NB4 (cell line): ENCODE measurements around the gene ITGA1.

ENCODE experiments used
- MYC ChIP-seq: IDR thresholded peaks from 2 replicates; pipeline ENCODE4 v1.6.1; 2011; ENCODE audit warnings: low read depth, low read length
- TF ChIP-seq, protein P1 (sequence below): IDR thresholded peaks from one replicate; pipeline ENCODE4 v1.5.1; 2012; ENCODE audit warnings: low read depth, low read length

DNA sequence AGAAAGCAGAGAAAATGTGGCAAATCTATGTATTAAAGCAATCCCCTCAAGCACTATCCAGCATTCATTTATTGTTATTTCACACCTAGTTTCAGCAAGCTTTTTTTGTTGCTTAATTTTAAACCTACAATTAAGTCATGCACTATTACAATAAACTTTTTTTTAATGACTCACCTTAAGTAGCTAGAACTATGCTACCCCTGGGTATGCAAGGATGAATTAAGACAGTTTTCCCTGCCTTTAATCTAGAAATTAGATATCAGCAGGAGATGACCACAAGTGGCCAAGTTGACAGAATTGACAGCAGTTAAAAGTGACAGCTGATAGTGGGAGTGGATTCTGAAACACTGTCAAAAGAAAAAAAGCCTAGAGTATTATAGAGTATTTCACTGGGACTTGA, 20.0 kb downstream of the ITGA1 start:
- TF ChIP-seq, protein P1, sequence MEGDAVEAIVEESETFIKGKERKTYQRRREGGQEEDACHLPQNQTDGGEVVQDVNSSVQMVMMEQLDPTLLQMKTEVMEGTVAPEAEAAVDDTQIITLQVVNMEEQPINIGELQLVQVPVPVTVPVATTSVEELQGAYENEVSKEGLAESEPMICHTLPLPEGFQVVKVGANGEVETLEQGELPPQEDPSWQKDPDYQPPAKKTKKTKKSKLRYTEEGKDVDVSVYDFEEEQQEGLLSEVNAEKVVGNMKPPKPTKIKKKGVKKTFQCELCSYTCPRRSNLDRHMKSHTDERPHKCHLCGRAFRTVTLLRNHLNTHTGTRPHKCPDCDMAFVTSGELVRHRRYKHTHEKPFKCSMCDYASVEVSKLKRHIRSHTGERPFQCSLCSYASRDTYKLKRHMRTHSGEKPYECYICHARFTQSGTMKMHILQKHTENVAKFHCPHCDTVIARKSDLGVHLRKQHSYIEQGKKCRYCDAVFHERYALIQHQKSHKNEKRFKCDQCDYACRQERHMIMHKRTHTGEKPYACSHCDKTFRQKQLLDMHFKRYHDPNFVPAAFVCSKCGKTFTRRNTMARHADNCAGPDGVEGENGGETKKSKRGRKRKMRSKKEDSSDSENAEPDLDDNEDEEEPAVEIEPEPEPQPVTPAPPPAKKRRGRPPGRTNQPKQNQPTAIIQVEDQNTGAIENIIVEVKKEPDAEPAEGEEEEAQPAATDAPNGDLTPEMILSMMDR: no peak
- no peak for TF ChIP-seq MYC
